GM12864 (cell line): ENCODE results near the gene RDX.

Source experiments
- DNase-seq: peaks from one replicate; pipeline ENCODE4 v3.0.0-alpha.2; 2011; ENCODE audit warnings: low read depth
- H3K4me3 ChIP-seq: 2 replicates; pipeline ENCODE4 v1.5.1; 2011; ENCODE audit warnings: mild to moderate bottlenecking, low read depth, low read length, control low read depth
- TF ChIP-seq, protein P1 (sequence below): IDR thresholded peaks from 2 replicates; pipeline ENCODE4 v1.5.1; 2011; ENCODE audit warnings: low read depth, mild to moderate bottlenecking, moderate library complexity, low read length, control low read depth, inconsistent platforms; ENCODE audit errors: missing control alignments

RDX gene

DNA sequence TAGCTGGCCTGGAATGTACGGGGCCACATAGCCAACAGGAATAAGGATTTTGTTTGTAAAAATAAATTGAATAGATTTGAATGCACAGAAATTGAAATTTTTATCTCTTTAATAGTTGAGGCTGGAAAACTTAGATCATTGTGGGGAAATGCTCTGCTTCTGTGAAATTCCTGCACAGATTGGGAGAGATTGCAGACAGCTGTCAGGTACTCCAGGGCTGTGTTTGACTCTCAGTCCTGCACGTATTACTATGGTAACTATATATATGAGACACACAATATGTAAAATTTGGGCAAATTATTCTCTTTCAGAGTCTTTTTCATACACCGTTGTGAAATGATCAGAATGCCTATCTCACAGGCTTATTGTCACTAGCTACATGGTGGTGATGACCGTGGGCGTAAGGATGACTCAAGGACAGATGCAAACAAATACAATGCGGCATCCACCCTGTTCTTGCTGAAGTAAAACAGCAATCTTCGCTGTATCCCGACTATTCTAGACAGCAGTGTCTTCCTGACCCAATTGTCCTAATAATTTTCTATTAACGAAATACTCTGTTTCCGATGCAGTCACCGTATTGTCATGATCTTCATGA is 123.8 kb downstream of the RDX start:
- H3K4me3 ChIP-seq: no peak overlapping the region
- TF ChIP-seq, protein P1, sequence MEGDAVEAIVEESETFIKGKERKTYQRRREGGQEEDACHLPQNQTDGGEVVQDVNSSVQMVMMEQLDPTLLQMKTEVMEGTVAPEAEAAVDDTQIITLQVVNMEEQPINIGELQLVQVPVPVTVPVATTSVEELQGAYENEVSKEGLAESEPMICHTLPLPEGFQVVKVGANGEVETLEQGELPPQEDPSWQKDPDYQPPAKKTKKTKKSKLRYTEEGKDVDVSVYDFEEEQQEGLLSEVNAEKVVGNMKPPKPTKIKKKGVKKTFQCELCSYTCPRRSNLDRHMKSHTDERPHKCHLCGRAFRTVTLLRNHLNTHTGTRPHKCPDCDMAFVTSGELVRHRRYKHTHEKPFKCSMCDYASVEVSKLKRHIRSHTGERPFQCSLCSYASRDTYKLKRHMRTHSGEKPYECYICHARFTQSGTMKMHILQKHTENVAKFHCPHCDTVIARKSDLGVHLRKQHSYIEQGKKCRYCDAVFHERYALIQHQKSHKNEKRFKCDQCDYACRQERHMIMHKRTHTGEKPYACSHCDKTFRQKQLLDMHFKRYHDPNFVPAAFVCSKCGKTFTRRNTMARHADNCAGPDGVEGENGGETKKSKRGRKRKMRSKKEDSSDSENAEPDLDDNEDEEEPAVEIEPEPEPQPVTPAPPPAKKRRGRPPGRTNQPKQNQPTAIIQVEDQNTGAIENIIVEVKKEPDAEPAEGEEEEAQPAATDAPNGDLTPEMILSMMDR: no peak
- DNase-seq: no peak

DNA sequence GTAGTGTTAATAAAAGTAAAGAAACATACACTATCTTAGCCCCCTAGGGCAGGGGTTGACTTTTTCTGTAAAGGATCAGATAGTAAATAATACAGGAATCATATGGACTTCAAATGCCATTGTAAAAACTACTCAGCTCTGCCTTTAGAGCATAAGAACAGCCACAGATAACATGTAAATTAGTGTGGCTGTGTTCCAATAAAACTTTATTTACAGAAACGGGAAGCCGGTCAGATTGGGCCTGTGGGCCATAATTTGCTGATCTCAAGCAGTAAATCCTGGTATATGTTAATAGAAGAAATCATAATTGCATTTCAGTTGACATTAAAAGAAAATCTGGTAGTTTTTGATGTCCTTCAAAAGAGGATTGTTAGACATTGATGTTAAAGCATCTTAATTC is 126.7 kb downstream of the RDX start:
- no peak overlapping the region for H3K4me3 ChIP-seq
- no peak for DNase-seq
- TF ChIP-seq, protein P1: no peak

DNA sequence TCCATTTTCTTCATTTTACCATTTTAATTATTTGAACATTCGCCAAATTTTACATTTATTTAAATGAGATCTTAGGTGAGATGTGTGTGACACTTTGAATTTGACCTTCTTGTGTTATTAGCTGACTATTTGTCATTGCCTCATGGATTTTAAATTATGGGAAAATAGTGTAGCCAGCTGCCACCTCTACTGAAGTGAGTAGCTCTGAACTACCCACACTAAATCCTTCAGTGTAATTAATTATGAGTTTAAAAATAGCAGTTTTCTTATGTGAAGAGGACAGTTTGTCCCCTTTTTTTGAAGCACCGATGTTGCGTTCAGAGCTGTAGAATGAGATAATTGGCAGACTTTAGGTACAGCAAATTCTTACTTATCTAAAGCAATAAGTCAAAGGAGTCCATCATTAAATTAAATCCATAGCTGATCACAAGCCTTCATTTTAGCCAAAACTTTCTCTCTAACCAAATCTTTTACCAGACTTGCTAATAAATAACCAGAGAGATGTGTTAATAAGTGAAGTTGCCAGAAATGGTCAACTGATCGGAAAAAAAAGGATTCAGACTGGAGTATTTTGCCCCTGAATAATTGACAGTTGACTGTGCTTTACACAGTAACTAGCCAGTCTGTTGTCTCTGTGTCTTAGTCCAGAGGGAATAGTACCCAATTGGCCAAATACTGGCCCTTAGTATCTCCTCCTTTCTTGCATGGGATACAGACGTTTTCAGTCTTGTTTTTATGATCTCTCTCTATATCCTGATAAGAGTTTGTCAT is 128.2 kb downstream of the RDX start:
- no peak overlapping the region for H3K4me3 ChIP-seq
- TF ChIP-seq, protein P1: no peak
- no peak for DNase-seq

DNA sequence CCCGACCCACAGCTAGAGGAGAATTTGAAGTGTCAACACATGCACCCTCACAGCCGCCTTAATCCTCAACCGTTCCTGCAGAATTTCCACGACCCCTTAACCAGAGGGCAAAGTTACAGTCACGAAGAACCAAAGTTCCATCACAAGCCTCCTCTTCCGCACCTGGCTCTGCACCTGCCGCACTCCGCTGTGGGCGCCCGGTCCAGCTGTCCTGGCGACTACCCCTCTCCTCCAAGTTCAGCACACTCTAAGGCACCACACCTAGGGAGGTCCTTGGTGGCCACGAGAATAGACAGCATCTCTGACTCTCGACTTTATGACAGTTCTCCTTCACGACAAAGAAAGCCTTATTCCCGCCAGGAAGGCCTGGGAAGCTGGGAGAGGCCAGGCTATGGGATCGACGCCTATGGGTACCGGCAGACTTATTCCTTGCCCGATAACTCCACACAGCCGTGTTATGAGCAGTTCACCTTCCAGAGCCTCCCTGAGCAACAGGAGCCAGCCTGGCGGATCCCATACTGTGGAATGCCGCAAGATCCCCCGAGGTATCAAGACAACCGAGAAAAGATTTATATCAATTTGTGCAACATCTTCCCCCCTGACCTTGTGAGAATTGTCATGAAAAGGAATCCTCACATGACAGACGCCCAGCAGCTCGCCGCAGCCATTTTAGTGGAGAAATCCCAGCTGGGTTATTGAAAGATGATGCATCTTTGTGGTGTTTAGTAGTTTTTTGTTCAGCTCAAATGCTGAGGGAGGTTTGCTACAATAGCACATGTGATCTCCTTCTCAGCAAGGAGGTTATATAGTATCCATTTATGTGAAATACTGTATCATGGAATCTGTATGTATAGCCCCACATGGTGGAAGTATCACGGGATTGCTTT is 131.1 kb downstream of the RDX start:
- DNase-seq: no peak
- TF ChIP-seq, protein P1: no peak
- no peak overlapping the region for H3K4me3 ChIP-seq

DNA sequence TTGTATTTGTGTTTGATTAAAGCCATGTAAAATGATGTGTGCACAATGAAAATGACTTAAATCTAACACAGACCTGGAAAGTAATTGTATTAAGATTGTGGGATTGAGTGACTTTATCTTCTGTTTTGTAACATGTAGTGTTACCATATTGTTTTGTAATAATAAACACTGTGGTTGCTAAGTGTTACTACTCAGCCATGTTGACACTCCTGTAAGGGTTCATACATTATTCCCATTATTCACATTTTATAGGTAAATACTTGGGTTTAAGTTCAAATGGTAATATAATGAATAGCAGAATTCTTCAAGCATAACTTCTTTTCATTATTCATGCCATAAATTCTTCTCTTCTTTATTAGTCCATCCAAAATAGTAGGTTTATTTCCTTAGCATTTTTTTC is 134.2 kb downstream of the RDX start:
- no peak for DNase-seq
- TF ChIP-seq, protein P1: no peak
- no peak overlapping the region for H3K4me3 ChIP-seq

DNA sequence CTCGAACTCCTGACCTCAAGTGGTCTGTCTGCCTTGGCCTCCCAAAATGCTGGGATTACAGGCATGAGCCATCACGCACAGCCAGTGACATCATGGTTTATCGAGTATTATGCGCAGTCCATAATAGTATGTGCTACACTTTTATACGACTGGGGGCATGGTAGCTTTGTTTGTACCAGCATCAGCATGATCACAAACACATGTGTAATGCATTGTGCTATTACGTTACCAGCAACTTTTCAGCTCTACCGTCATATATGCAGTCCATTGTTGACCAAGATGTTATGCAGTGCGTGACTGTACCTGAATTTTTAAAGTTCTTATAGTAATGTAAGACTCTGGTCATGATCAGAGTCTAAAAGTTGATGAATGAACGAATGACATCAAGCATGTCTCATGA is 135.4 kb downstream of the RDX start:
- no peak overlapping the region for H3K4me3 ChIP-seq
- DNase-seq: no peak
- TF ChIP-seq, protein P1: no peak
